NCI-H2107 (cell line): ENCODE data around the gene COL4A1.

Source experiments
- DNase-seq: peaks from one replicate; lab custom pipeline; 2025; lab: John Stamatoyannopoulos, UW

COL4A1 gene

GRCh38 chr13:110236431-110236830, 70.5 kb downstream of the COL4A1 start:
- DNase-seq, result no peak

GRCh38 chr13:110234532-110234931, 72.4 kb downstream of the COL4A1 start:
- no peak for DNase-seq

GRCh38 chr13:110233951-110234280, 73.0 kb downstream of the COL4A1 start:
- DNase-seq, result no peak

GRCh38 chr13:110233181-110233950, 73.6 kb downstream of the COL4A1 start:
- DNase-seq, result no peak

GRCh38 chr13:110232756-110233155, 74.2 kb downstream of the COL4A1 start:
- DNase-seq, result no peak

- no peak for DNase-seq
These were observed 74.8 kb downstream of the COL4A1 start for GRCh38 chr13:110232142-110232541.

GRCh38 chr13:110231348-110232047, 75.5 kb downstream of the COL4A1 start:
- DNase-seq, result no peak

- no peak for DNase-seq
These were observed 76.2 kb downstream of the COL4A1 start for GRCh38 chr13:110230661-110231347.

GRCh38 chr13:110229905-110230563, 76.9 kb downstream of the COL4A1 start:
- no peak for DNase-seq

- no peak for DNase-seq
These were observed 77.7 kb downstream of the COL4A1 start for GRCh38 chr13:110228936-110229904.

GRCh38 chr13:110227864-110228643, 78.9 kb downstream of the COL4A1 start:
- DNase-seq, result no peak

- no peak for DNase-seq
These were observed 79.5 kb downstream of the COL4A1 start for GRCh38 chr13:110227416-110227815.

GRCh38 chr13:110225609-110226574, 81.1 kb downstream of the COL4A1 start:
- DNase-seq, result no peak

GRCh38 chr13:110225003-110225402, 82.0 kb downstream of the COL4A1 start:
- DNase-seq, result no peak

- DNase-seq, result no peak
These were observed 82.4 kb downstream of the COL4A1 start for GRCh38 chr13:110224519-110224918.

GRCh38 chr13:110221406-110222117, 85.4 kb downstream of the COL4A1 start:
- DNase-seq, result no peak

GRCh38 chr13:110220471-110220870, 86.5 kb downstream of the COL4A1 start:
- no peak for DNase-seq

- no peak for DNase-seq
These were observed 88.3 kb downstream of the COL4A1 start for GRCh38 chr13:110218581-110219201.
